Measurements from ENCODE around the gene SLC6A3.

Gene SLC6A3

GRCh38 chr5:1443991-1444360 lies 1.3 kb downstream of the SLC6A3 start:
- intact Hi-C loops (cut with DNase I; ENCODE audit: low total_unique reads) = no loop called here
- H3K27ac ChIP-seq = no peak overlapping the region
- no peak overlapping the region for H3K4me3 ChIP-seq
- TF ChIP-seq, protein P1, sequence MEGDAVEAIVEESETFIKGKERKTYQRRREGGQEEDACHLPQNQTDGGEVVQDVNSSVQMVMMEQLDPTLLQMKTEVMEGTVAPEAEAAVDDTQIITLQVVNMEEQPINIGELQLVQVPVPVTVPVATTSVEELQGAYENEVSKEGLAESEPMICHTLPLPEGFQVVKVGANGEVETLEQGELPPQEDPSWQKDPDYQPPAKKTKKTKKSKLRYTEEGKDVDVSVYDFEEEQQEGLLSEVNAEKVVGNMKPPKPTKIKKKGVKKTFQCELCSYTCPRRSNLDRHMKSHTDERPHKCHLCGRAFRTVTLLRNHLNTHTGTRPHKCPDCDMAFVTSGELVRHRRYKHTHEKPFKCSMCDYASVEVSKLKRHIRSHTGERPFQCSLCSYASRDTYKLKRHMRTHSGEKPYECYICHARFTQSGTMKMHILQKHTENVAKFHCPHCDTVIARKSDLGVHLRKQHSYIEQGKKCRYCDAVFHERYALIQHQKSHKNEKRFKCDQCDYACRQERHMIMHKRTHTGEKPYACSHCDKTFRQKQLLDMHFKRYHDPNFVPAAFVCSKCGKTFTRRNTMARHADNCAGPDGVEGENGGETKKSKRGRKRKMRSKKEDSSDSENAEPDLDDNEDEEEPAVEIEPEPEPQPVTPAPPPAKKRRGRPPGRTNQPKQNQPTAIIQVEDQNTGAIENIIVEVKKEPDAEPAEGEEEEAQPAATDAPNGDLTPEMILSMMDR (IDR thresholded peaks at IDR 0.05) = no peak
- peaks cover 0 to 22% (median 17%) of the 10 kb centered on the region in 4 donors for H3K4me1 ChIP-seq
- H3K9me3 ChIP-seq = peaks cover 0 to 6% (median 0%) of the 10 kb centered on the region in 3 donors
- DNase-seq = peak in 1 of 2 donors; percentile 20
- H3K36me3 ChIP-seq = no peaks in the 10 kb centered on the region
- peaks cover 0 to 86% of the 10 kb centered on the region in 2 donors for H3K27me3 ChIP-seq

GRCh38 chr5:1443171-1443570 lies 2.1 kb downstream of the SLC6A3 start:
- H3K27me3 ChIP-seq = peaks cover 0 to 84% of the 10 kb centered on the region in 2 donors
- peaks cover 0 to 6% (median 0%) of the 10 kb centered on the region in 3 donors for H3K9me3 ChIP-seq
- TF ChIP-seq, protein P1 (IDR thresholded peaks at IDR 0.05) = no peak
- intact Hi-C loops (cut with DNase I; ENCODE audit: low total_unique reads) = no loop called here
- no peak overlapping the region for H3K27ac ChIP-seq
- no peaks in the 10 kb centered on the region for H3K36me3 ChIP-seq
- H3K4me3 ChIP-seq = no peak overlapping the region
- H3K4me1 ChIP-seq = peaks cover 0 to 22% (median 17%) of the 10 kb centered on the region in 4 donors
- peak in 1 of 2 donors; percentile 33 for DNase-seq

- TF ChIP-seq, protein P1 (IDR thresholded peaks at IDR 0.05) = no peak
- H3K4me3 ChIP-seq = no peak overlapping the region
- peaks cover 0 to 78% of the 10 kb centered on the region in 2 donors for H3K27me3 ChIP-seq
- H3K4me1 ChIP-seq = peaks cover 0 to 22% (median 17%) of the 10 kb centered on the region in 4 donors
- H3K9me3 ChIP-seq = peaks cover 0 to 6% (median 0%) of the 10 kb centered on the region in 3 donors
- peak in 1 of 2 donors; percentile 34 for DNase-seq
- H3K36me3 ChIP-seq = no peaks in the 10 kb centered on the region
- no peak overlapping the region for H3K27ac ChIP-seq
- intact Hi-C loops (cut with DNase I; ENCODE audit: low total_unique reads) = no loop called here
These were observed 2.8 kb downstream of the SLC6A3 start for GRCh38 chr5:1442222-1443145.

- peaks cover 0 to 66% of the 10 kb centered on the region in 2 donors for H3K27me3 ChIP-seq
- TF ChIP-seq, protein P1 (IDR thresholded peaks at IDR 0.05) = no peak
- no peaks in the 10 kb centered on the region for H3K36me3 ChIP-seq
- H3K9me3 ChIP-seq = peaks cover 0 to 6% (median 0%) of the 10 kb centered on the region in 3 donors
- intact Hi-C loops (cut with DNase I; ENCODE audit: low total_unique reads) = no loop called here
- DNase-seq = peak in 1 of 2 donors; percentile 59
- no peak overlapping the region for H3K27ac ChIP-seq
- peaks cover 0 to 21% (median 17%) of the 10 kb centered on the region in 4 donors for H3K4me1 ChIP-seq
- no peak overlapping the region for H3K4me3 ChIP-seq
These were observed 3.9 kb downstream of the SLC6A3 start for GRCh38 chr5:1441166-1441865.

DNA sequence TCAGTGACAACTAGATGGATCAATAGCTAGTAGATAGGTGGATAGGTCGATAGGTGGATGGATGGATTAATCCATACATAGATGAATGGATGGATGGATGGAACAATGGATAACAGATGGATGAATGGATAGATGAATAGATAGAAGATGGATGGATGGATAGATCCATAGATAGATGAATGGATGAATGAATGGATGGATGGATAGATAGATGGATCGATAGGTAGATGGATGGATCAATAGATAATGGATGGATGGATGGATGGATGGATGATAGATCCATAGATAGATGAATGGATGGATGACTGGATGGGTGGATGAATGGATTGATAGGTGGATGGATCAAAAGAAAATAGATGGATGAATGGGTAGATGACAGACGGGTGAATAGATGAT lies 5.1 kb downstream of the SLC6A3 start:
- peaks cover 0 to 6% (median 0%) of the 10 kb centered on the region in 3 donors for H3K9me3 ChIP-seq
- no peak overlapping the region for H3K27ac ChIP-seq
- H3K27me3 ChIP-seq = peaks cover 0 to 54% of the 10 kb centered on the region in 2 donors
- H3K4me3 ChIP-seq = no peak overlapping the region
- DNase-seq = no peak
- peaks cover 0 to 9% (median 7%) of the 10 kb centered on the region in 4 donors for H3K4me1 ChIP-seq
- no peaks in the 10 kb centered on the region for H3K36me3 ChIP-seq
- intact Hi-C loops (cut with DNase I; ENCODE audit: low total_unique reads) = no loop called here
- TF ChIP-seq, protein P1 (IDR thresholded peaks at IDR 0.05) = no peak

Measured in tibial artery (tissue), 4 donors.